Measurements from ENCODE around the gene C9orf50.
"Not testable (repeated sequence)": the region's sequence is repeated elsewhere in the genome, so short reads cannot be mapped to it uniquely, and the experiment has no call there.

The C9orf50 gene

GRCh38 chr9:129647635-129648034 lies 26.7 kb upstream of the C9orf50 start:
- no peak for DNase-seq

GRCh38 chr9:129646654-129647053 lies 25.8 kb upstream of the C9orf50 start:
- DNase-seq, result no peak

DNA sequence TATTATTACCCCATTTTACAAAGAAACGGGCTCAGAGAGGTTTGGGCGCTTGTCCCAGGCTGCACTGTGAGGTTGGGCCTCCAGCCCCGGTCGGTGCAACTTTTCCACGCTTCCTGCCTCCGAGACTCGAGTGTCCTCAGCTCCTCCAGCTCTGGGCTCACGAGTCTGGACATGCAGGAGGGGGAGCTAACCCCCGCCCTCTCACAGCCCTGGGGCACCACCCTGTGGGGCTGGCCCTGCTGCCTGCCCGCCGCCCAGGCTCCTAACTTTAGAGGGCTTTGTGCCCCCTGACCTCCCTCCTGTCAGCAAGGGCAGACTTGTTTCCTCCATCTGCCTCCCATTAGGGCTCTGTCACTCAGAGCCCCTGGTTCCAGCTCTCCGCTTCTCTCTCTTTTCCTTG lies 25.4 kb upstream of the C9orf50 start:
- DNase-seq, result no peak

DNA sequence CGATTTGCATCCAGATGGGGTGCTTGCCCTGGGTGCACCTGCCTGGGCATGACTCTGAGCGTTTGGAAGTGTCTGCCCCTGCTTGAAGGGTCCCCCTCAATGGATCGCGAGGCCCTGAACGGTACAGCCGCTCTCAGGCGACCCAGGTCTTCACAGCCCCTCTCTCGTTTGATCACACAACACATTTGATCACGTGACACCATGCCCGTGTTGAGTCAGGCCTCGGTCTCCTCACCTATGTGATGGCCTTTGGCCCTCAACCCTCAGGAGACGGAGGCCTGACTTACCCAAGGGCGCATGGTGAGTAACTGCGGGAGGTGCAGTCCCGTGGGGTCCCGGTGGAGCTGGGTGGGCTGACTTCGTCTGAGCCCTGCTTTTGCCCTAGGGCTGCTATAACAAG lies 24.0 kb upstream of the C9orf50 start:
- no peak for DNase-seq

DNA sequence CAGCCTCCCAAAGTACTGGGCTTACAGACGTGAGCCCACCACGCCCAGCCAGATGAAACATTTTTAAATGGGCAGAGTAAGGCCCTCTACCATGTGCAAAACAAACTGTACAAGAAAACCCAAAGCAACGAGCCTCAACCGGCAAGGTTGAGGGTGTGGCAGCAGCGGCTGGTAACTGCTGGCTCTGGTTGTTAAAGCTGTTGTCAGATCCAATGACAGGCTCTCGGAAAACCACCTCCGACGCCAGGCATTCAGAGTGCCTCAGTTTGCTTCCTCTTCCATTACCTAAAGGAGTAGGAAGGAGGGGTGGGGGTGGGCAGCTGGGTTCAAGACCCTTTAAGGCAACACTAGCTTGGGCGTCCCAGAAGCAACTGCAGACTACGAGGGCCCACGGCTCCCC lies 23.5 kb upstream of the C9orf50 start:
- DNase-seq, result no peak

- DNase-seq, result no peak
These were observed 22.8 kb upstream of the C9orf50 start for GRCh38 chr9:129643706-129644105.

DNA sequence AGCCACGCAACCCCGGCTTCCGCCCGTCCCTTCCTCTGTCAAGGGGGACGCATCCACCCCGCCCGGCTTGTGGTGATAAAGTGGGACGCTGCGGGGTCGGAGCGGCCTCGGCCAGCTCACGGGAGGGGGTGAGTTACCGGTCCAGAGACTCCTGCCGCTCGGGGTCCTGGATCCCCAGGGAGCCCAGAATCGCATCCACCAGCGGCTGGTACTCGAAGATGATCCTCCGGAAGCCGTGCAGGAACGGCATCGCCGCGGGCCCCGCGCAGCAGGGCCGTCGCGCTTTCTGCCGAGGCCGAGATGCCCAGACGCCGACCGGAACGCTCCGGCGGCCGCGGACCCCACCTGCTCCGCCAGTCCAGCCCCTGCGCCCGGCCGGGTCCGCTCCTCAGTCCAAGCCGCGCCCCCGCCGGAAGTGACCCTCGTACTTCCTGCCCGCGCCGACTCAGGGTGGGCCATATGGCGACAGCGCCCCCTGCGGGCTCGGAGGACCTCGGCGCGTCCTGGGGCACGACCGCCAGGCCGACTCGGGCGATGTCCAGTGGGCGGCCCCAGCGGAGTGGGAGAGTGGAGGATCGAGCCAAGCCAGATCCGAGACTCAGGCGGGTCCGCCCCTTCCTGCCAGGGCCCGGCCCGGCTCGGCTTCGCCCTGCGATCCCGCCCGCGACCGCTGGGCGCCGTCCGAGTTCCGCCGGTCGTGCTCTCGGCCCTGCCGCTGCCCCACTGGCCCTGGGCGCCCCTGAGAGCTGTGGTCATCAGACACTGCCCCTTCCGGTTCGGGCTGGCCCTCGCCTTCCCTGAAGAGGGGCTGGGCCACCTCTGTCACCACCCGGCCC lies 21.1 kb upstream of the C9orf50 start, which contains the start of gene ASB6:
TSS of gene ASB6 (minus strand) at position 402 of the 836 bp plus-strand sequence. CDS start at position 250, 152 bp downstream.
- DNase-seq, result peak; percentile 88

- DNase-seq, result no peak
These were observed 20.2 kb upstream of the C9orf50 start for GRCh38 chr9:129640871-129641749.

DNA sequence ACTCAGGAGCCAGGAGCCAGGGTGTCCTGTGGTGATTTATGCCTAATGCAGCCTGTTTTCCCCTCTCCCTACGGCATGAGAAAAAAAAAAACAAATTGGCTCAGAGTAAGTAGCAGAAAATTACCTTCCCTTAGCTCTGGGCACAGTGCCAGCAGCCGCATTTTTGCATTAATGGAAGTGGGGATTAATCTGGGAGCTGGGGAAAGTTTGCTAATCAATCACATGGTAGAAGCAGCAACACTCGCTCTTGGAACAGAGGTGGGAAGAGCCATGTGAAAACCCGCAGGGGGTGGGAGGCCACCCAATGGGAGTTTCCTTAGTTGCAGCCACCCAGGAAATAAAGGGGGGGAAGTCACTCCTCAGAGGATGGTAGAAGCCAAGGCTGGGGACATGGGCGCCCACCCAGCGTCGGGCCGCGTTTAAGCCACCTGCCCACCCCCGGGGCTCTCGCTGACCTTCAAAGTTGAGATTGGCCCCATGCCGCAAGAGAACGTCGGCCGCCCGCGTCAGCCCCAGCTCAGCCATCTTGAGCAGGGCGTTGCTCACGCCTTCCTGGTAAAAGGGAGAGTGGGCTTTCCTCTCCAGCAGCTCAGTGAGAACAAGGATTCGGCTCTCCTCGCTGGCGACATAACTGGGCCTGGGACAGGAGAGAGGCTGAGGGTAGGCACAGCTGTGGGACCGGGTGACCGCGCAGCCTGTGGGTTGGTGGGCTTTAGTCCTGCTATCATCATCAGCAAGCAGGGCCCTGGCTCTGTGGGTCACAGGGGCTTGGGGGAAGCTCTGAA lies 19.4 kb upstream of the C9orf50 start:
- DNase-seq, result no peak

GRCh38 chr9:129639756-129640085 lies 18.8 kb upstream of the C9orf50 start:
- DNase-seq, result no peak

DNA sequence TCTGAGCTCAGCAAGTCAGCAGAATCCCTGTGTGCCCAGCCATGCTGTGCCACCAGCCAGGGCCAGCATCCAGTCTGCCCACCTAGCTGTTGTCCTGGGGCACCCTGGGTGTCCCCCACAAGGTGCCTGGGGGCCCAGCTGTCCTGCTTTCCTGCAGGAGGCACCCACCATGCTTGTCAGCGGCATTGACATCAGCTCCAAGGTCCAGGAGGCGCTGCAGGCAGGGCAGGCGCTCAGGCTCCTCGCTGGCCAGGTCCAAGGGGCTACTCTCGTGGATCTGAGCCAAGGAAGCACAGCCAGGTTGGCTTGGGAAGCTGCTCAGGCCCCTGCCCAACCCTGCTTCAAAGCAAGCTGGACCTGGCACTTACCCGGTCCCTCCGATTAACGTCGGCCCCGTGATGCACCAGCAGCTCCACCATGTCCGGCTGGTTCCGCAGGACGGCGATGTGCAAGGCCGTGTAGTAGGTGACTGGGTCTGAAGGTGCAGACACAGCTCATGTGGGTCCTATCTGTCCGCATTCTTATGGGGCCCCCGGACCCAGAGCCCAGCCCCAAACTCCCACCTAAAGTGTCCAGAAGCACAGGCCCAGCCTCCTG lies 18.2 kb upstream of the C9orf50 start:
- DNase-seq, result no peak

DNA sequence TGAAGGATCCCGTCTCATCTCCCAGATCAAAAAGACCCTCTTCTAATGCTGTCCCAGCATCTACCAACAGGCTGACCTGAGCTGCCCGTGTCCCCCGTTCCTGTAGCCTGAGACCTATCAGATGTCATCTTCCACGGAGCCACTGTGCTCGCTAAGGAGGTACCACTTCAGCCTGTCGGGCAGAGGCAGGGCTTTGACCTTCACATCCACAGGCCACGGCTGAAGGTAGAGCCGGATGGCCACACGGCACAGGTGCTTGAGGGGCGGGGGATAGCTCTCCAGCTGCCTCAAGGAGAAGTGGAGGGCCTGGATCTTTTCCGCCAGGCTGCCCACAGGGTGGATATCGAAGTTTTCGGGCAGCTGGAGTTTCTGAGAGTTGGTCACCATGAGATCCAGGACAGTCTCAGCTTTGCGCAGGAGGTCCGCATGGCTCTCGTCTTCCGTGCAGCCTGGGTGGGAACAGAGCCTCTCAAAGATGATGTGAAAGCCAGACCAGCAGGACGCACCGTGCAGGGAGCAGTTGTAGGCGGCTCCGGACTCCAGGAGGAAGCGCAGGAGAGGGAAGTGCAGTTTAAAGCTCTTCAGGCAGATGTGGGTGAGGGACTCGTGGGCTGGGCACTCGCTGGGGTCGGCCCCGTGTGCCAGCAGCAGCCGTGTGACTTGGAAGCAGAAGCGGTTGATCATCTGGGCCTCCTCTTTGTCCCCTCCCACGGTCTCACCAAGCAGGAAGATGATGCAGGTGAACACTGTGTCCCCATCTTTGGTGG lies 17.0 kb upstream of the C9orf50 start:
- no peak for DNase-seq

DNA sequence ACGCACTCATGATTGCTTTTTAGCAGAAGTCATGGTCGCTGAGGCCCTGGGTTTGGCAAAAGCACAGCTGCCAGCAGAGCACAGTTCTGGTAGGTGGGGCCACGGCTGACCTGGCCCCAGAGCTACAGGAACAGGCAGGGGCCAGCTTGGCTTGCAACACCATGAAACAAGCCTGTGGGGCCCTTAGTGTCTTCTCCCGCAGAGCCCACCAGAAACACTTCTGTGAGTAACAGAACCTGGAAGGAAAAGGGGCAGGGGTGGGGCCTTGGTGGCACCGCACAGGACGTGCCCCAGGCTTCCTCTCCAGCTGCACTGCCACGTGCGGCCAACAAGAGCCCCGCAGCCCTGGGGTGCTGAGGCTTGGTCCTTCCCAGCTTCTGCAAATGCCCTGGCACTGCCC lies 16.2 kb upstream of the C9orf50 start:
- no peak for DNase-seq

DNA sequence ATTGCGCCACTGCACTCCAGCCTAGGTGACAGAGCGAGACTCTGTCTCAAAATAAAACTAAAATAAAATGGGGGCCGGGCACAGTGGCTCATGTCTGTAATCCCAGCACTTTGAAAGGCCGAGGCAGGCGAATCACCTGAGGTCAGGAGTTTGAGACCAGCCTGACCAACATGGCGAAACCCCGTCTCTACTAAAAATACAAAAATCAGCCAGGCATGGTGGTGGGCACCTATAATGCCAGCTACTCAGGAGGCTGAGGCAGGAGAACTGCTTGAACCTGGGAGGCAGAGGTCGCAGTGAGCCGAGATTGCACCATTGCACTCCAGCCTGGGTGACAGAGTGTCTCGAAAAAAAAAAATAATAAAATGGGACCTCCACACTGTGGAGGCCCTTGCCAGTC lies 15.4 kb upstream of the C9orf50 start:
- not testable (repeated sequence) for DNase-seq

DNA sequence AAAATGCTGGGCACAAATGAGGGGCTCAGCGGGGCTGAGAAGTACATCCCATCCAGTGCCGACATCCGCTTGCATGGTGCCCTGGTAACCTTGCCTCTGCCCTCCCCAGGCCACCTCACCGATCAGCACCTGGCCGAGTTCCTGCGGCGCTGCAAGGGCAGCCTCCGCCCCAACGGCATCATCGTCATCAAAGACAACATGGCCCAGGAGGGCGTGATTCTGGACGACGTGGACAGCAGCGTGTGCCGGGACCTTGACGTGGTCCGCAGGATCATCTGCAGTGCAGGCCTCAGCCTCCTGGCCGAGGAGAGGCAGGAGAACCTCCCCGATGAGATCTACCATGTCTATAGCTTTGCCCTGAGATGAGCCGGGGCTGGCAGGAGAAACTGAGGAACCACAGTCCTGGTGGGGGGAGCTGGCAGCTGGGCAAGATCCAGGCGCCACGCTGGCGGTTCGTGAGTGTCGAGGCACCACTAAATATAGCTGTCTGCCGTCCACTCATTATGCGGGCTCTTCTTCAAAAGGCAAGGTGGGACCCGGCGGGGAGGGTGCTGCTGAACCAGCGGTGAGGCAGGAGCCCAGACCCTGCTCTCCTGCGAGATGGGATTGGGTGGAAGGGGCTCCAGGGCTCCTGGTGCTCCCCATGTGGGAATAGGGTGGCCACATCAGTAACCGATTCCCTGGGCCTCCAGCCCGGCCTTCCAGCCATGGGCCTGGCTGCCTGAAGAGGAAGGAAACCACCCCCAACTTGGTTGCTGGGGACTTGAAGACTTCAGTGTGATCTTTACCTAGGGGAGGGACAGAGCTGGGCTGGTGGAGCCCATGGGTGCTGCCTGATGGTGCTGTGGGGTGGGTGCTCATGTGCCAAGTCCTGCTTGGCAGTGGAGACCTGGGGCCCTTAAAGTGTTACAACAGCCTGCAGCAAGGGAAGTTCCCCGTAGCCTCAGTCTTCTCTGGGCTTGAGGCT lies 14.5 kb upstream of the C9orf50 start:
- no peak for DNase-seq

DNA sequence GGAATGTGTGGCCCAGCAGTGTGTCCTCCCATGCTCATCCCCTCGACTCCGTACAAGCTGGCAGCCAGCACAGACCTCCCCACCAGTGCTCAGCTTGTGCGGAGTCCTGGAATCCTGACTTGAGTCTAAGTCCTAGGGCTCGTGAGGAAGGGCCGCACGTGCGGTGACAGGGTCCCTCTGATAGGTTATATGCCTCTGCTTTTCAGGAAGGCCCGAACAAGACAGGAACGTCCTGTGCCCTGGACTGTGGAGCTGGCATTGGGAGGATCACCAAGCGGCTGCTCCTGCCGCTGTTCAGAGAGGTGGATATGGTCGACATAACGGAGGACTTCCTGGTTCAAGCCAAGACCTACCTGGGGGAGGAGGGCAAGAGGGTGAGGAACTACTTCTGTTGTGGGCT lies 12.9 kb upstream of the C9orf50 start:
- no peak for DNase-seq

- no peak for DNase-seq
These were observed 12.3 kb upstream of the C9orf50 start for GRCh38 chr9:129633207-129633606.

DNA sequence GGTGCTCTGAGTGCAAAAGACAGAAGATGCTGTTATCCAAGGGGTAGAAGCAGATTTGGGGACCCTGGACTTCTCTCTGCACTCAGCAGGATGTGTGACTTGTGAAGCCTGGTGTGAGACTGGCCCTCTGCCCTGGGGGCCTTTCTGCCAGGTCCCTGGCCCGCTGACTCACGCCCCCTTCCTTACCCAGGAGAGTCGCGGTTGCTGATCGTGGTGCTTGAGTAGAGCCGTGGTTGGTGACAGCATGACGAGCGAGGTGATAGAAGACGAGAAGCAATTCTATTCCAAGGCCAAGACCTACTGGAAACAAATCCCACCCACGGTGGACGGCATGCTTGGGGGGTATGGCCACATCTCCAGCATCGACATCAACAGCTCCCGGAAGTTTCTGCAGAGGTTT lies 11.6 kb upstream of the C9orf50 start:
- DNase-seq, result no peak

GRCh38 chr9:129631674-129632129 lies 10.8 kb upstream of the C9orf50 start:
- no peak for DNase-seq

- DNase-seq, result no peak
These were observed 10.2 kb upstream of the C9orf50 start for GRCh38 chr9:129630967-129631673.

Data from NCI-H2029 (cell line).